Caco-2 (cell line): ENCODE results near the gene TJAP1. TPM values are rescaled to one million over a fixed set of nuclear protein-coding genes. Genes with fewer than 3 reads are reported as not detected.
"Not testable (repeated sequence)": the region's sequence is repeated elsewhere in the genome, so short reads cannot be mapped to it uniquely, and the experiment has no call there.

Experiments
- BruUV-seq: library from RNA; stranded (reverse); fragments of 400-500 nt; replicated peaks from 2 replicates; lab custom pipeline; 2021; lab: Mats Ljungman, UMichigan
- CTCF ChIA-PET: fragments of 300-600 bp; sonication (Branson Sonifier 250); formaldehyde crosslinking; loops from one replicate; lab custom pipeline; 2022; ENCODE audit warnings: antibody characterized with exemption; lab: Charles Lee
- POLR2A ChIA-PET: fragments of 300-600 bp; sonication (Branson Sonifier 250); formaldehyde crosslinking; loops from one replicate; lab custom pipeline; 2022; ENCODE audit warnings: antibody characterized with exemption; lab: Charles Lee
- DNase-seq, 2 experiments: peaks; one replicate each; pipeline versions ENCODE4 v3.0.0 to v3.0.0-alpha.2; 2020 to 2022
- H3K27me3 ChIP-seq: replicated peaks from 2 replicates; pipeline ENCODE4 v1.6.0; 2011; ENCODE audit warnings: low read length; ENCODE audit not compliant: control insufficient read depth, insufficient read depth
- H3K36me3 ChIP-seq: 2 replicates; pipeline ENCODE4 v1.5.1; 2011; ENCODE audit warnings: low read length; ENCODE audit not compliant: control insufficient read depth, insufficient read depth
- H3K4me1 ChIP-seq: fragments of 250-450 bp; sonication (Bioruptor Pico); 2 replicates; pipeline ENCODE4 v1.5.1; 2020; ENCODE audit warnings: mild to moderate bottlenecking
- H3K4me3 ChIP-seq: 2 replicates; pipeline ENCODE4 v1.5.1; 2011; ENCODE audit warnings: low read depth, mild to moderate bottlenecking, control low read depth, low read length
- H3K9me3 ChIP-seq: fragments of 250-450 bp; sonication (Bioruptor Pico); 2 replicates; pipeline ENCODE4 v1.5.1; 2020; ENCODE audit warnings: mild to moderate bottlenecking, moderate library complexity
- H3K27ac Mint-ChIP-seq: one replicate; pipeline ENCODE4 v1.8.0; 2022; ENCODE audit warnings: mixed read lengths; ENCODE audit not compliant: unreplicated experiment
- H3K27me3 Mint-ChIP-seq: one replicate; pipeline ENCODE4 v1.8.0; 2022; ENCODE audit warnings: mixed read lengths; ENCODE audit not compliant: insufficient read depth, unreplicated experiment
- H3K36me3 Mint-ChIP-seq: one replicate; pipeline ENCODE4 v1.8.0; 2022; ENCODE audit warnings: mild to moderate bottlenecking, mixed read lengths; ENCODE audit not compliant: insufficient read depth, unreplicated experiment
- H3K4me1 Mint-ChIP-seq: one replicate; pipeline ENCODE4 v1.8.0; 2022; ENCODE audit warnings: low read depth, mixed read lengths; ENCODE audit not compliant: unreplicated experiment
- H3K4me3 Mint-ChIP-seq: one replicate; pipeline ENCODE4 v1.8.0; 2022; ENCODE audit warnings: mild to moderate bottlenecking, moderate library complexity, mixed read lengths; ENCODE audit not compliant: unreplicated experiment
- H3K9me3 Mint-ChIP-seq: one replicate; pipeline ENCODE4 v1.8.0; 2022; ENCODE audit warnings: mixed read lengths; ENCODE audit not compliant: unreplicated experiment
- CTCF ChIP-seq, 2 experiments: fragments of 200-600 bp in 1 of 2; IDR thresholded peaks; 1 replicate in 1 of 2; 2 replicates in 1 of 2; pipeline versions ENCODE4 v1.5.1 to v1.8.0; 2011 to 2022; ENCODE audit warnings: antibody characterized with exemption in 1 of 2, control low read depth in 1 of 2, inconsistent platforms in 1 of 2, low read depth in 1 of 2, low read length in 1 of 2, mild to moderate bottlenecking in 1 of 2, moderate library complexity in 1 of 2; ENCODE audit not compliant: insufficient read depth in 1 of 2, severe bottlenecking in 1 of 2, unreplicated experiment in 1 of 2
- intact Hi-C: fragments of 100-400 bp; cut with micrococcal nuclease; formaldehyde crosslinking; loops from one replicate; pipeline ENCODE4 v1.10.0; 2022; ENCODE audit not compliant: unreplicated experiment
- total RNA-seq: library from RNA; stranded (reverse); gene quantifications from 2 replicates; pipeline ENCODE4 v1.2.3, GENCODE V29; 2022

Gene TJAP1
- total RNA-seq, 1 experiment from 2014 or later = 34.0 TPM

- intact Hi-C loops = no loop called here
- Histone ChIP-seq H3K4me1 (no peaks in the 10 kb centered on the region), H3K9me3 (no peaks in the 10 kb centered on the region), H3K4me3 (no peak overlapping the region), H3K36me3 (no peaks in the 10 kb centered on the region), H3K27me3 (no peaks in the 10 kb centered on the region)
- Mint-ChIP-seq H3K27ac (no peak overlapping the region), H3K27me3 (peaks cover 11% of the 10 kb centered on the region), H3K4me3 (no peak overlapping the region), H3K9me3 (no peaks in the 10 kb centered on the region), H3K4me1 (no peaks in the 10 kb centered on the region), H3K36me3 (no peaks in the 10 kb centered on the region)
- no TSS peak for BruUV-seq
- ChIA-PET CTCF (interaction anchor here (1.7 kb wide), 1 partner anchor 32 kb away, joined by 3 read pairs; no protein-coding TSS in a partner anchor), POLR2A (no interaction called here)
- no peak for TF ChIP-seq CTCF (IDR thresholded peaks at IDR 0.05; ENCODE audit: insufficient read depth in 1 of 2, low read depth in 1 of 2, low read length in 1 of 2, severe bottlenecking in 1 of 2, unreplicated experiment in 1 of 2)
- no peak for DNase-seq
Measured at GRCh38 chr6:43464337-43464736, 13.0 kb upstream of the TJAP1 start.

- CTCF ChIA-PET = no interaction called here
- TF ChIP-seq CTCF (IDR thresholded peaks at IDR 0.05; ENCODE audit: insufficient read depth in 1 of 2, low read depth in 1 of 2, low read length in 1 of 2, severe bottlenecking in 1 of 2, unreplicated experiment in 1 of 2) = no peak
- no peaks in the 10 kb centered on the region for H3K36me3 ChIP-seq
- intact Hi-C loops = no loop called here
- BruUV-seq = no TSS peak
- H3K27me3 ChIP-seq = no peaks in the 10 kb centered on the region
- H3K4me1 ChIP-seq = no peaks in the 10 kb centered on the region
- POLR2A ChIA-PET = no interaction called here
- DNase-seq = no peak
- H3K4me3 Mint-ChIP-seq = no peak overlapping the region
- no peak overlapping the region for H3K27ac Mint-ChIP-seq
- no peaks in the 10 kb centered on the region for H3K9me3 ChIP-seq
- no peak overlapping the region for H3K4me3 ChIP-seq
- H3K9me3 Mint-ChIP-seq = no peaks in the 10 kb centered on the region
- peaks cover 11% of the 10 kb centered on the region for H3K27me3 Mint-ChIP-seq
- no peaks in the 10 kb centered on the region for H3K36me3 Mint-ChIP-seq
- H3K4me1 Mint-ChIP-seq = no peaks in the 10 kb centered on the region
Measured at GRCh38 chr6:43465948-43466347, 11.4 kb upstream of the TJAP1 start.

- H3K36me3 ChIP-seq, H3K36me3 Mint-ChIP-seq, POLR2A ChIA-PET, CTCF ChIA-PET, H3K27ac Mint-ChIP-seq, intact Hi-C loops, H3K4me1 Mint-ChIP-seq, DNase-seq, H3K4me3 Mint-ChIP-seq, H3K4me1 ChIP-seq, H3K4me3 ChIP-seq, H3K9me3 ChIP-seq, H3K27me3 ChIP-seq, BruUV-seq, H3K27me3 Mint-ChIP-seq, H3K9me3 Mint-ChIP-seq: not testable (repeated sequence)
Measured at GRCh38 chr6:43467265-43467664, 10.1 kb upstream of the TJAP1 start.

GRCh38 chr6:43467752-43468151, 9.6 kb upstream of the TJAP1 start:
- TF ChIP-seq CTCF (IDR thresholded peaks at IDR 0.05; ENCODE audit: insufficient read depth in 1 of 2, low read depth in 1 of 2, low read length in 1 of 2, severe bottlenecking in 1 of 2, unreplicated experiment in 1 of 2) = no peak
- no TSS peak for BruUV-seq
- H3K9me3 ChIP-seq = no peaks in the 10 kb centered on the region
- no peaks in the 10 kb centered on the region for H3K4me1 ChIP-seq
- ChIA-PET CTCF (no interaction called here), POLR2A (no interaction called here)
- no peaks in the 10 kb centered on the region for H3K36me3 ChIP-seq
- Mint-ChIP-seq H3K9me3 (no peaks in the 10 kb centered on the region), H3K27me3 (peaks cover 3% of the 10 kb centered on the region), H3K4me3 (no peak overlapping the region), H3K36me3 (no peaks in the 10 kb centered on the region), H3K27ac (no peak overlapping the region), H3K4me1 (no peaks in the 10 kb centered on the region)
- DNase-seq = no peak
- intact Hi-C loops = no loop called here
- no peak overlapping the region for H3K4me3 ChIP-seq
- no peaks in the 10 kb centered on the region for H3K27me3 ChIP-seq
